ENCODE measurements around the gene MYBPC2. TPM values are rescaled to one million over a fixed set of nuclear protein-coding genes. Genes with fewer than 3 reads are reported as not detected.

Gene MYBPC2
- total RNA-seq, 1 experiment from 2014 or later = not detected

DNA sequence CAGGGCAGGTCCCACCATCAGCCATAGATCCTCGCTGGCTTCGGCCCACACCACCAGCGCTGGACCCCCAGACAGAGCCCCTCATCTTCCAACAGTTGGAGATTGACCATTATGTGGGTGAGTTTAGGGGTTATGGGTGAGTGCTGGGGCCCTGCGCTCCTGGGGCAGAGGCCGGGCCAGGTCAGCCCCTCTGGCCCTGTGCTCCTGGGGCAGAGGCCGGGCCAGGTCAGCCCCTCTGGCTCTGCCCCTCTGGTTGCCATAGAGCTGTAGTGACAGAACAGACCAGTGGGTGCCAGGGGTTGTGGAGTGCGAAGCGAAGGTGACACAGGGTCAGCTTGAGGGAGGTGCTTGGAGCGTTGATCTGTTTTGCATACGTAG lies 33.3 kb upstream of the MYBPC2 start:
- no peak overlapping the region for H3K27ac Mint-ChIP-seq (ENCODE audit: low read depth, unreplicated experiment)
- POLR2A ChIA-PET = interaction anchor here (0.9 kb wide), 1 partner anchor 78 kb away, joined by 3 read pairs; no protein-coding TSS in a partner anchor
- peaks cover 20% of the 10 kb centered on the region for H3K36me3 Mint-ChIP-seq (ENCODE audit: insufficient read depth, unreplicated experiment)
- H3K9me3 Mint-ChIP-seq (ENCODE audit: unreplicated experiment) = no peaks in the 10 kb centered on the region
- H3K4me3 Mint-ChIP-seq (ENCODE audit: unreplicated experiment) = no peak overlapping the region
- DNase-seq (ENCODE audit: unreplicated experiment) = no peak
- no peaks in the 10 kb centered on the region for H3K4me1 Mint-ChIP-seq (ENCODE audit: insufficient read depth, unreplicated experiment)
- no peaks in the 10 kb centered on the region for H3K27me3 Mint-ChIP-seq (ENCODE audit: insufficient read depth, unreplicated experiment)
- intact Hi-C loops (cut with micrococcal nuclease) = no loop called here
- TF ChIP-seq, protein P1, sequence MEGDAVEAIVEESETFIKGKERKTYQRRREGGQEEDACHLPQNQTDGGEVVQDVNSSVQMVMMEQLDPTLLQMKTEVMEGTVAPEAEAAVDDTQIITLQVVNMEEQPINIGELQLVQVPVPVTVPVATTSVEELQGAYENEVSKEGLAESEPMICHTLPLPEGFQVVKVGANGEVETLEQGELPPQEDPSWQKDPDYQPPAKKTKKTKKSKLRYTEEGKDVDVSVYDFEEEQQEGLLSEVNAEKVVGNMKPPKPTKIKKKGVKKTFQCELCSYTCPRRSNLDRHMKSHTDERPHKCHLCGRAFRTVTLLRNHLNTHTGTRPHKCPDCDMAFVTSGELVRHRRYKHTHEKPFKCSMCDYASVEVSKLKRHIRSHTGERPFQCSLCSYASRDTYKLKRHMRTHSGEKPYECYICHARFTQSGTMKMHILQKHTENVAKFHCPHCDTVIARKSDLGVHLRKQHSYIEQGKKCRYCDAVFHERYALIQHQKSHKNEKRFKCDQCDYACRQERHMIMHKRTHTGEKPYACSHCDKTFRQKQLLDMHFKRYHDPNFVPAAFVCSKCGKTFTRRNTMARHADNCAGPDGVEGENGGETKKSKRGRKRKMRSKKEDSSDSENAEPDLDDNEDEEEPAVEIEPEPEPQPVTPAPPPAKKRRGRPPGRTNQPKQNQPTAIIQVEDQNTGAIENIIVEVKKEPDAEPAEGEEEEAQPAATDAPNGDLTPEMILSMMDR (IDR thresholded peaks at IDR 0.05; ENCODE audit: unreplicated experiment) = no peak
- no TSS peak for BruUV-seq (replicated peaks)
- CTCF ChIA-PET = interaction anchor here (0.6 kb wide), 1 partner anchor 25 kb away, joined by 4 read pairs; no protein-coding TSS in a partner anchor

DNA sequence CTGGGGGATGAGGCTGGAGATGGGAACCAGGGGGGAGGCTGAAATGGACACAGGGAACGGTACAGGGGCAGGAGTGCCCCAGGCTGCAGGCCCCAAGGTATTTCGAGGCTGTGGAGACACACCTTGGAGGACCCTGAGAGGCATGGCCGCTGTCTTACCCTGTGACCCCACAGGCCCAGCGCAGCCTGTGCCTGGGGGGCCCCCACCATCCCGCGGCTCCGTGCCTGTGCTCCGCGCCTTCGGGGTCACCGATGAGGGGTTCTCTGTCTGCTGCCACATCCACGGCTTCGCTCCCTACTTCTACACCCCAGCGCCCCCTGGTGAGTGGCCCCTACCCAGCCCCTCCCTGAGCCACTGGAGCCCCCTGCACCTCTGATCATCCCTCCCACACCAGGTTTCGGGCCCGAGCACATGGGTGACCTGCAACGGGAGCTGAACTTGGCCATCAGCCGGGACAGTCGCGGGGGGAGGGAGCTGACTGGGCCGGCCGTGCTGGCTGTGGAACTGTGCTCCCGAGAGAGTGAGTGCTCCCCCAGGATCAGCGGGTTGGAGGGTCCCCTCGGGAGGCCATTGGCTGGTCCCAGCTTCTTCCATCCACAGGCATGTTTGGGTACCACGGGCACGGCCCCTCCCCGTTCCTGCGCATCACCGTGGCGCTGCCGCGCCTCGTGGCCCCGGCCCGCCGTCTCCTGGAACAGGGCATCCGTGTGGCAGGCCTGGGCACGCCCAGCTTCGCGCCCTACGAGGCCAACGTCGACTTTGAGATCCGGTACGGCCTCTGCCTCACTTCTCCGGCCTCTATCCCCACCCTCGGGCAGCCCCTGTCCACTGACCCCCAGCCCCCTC lies 30.9 kb upstream of the MYBPC2 start:
- Mint-ChIP-seq H3K27ac (ENCODE audit: low read depth, unreplicated experiment) (no peak overlapping the region), H3K27me3 (ENCODE audit: insufficient read depth, unreplicated experiment) (no peaks in the 10 kb centered on the region), H3K4me1 (ENCODE audit: insufficient read depth, unreplicated experiment) (no peaks in the 10 kb centered on the region), H3K4me3 (ENCODE audit: unreplicated experiment) (no peak overlapping the region), H3K9me3 (ENCODE audit: unreplicated experiment) (no peaks in the 10 kb centered on the region), H3K36me3 (ENCODE audit: insufficient read depth, unreplicated experiment) (peaks cover 28% of the 10 kb centered on the region)
- DNase-seq (ENCODE audit: unreplicated experiment) = no peak
- TF ChIP-seq, protein P1 (IDR thresholded peaks at IDR 0.05; ENCODE audit: unreplicated experiment) = no peak
- intact Hi-C loops (cut with micrococcal nuclease) = no loop called here
- POLR2A ChIA-PET = no interaction called here
- BruUV-seq (replicated peaks) = no TSS peak
- CTCF ChIA-PET = no interaction called here

DNA sequence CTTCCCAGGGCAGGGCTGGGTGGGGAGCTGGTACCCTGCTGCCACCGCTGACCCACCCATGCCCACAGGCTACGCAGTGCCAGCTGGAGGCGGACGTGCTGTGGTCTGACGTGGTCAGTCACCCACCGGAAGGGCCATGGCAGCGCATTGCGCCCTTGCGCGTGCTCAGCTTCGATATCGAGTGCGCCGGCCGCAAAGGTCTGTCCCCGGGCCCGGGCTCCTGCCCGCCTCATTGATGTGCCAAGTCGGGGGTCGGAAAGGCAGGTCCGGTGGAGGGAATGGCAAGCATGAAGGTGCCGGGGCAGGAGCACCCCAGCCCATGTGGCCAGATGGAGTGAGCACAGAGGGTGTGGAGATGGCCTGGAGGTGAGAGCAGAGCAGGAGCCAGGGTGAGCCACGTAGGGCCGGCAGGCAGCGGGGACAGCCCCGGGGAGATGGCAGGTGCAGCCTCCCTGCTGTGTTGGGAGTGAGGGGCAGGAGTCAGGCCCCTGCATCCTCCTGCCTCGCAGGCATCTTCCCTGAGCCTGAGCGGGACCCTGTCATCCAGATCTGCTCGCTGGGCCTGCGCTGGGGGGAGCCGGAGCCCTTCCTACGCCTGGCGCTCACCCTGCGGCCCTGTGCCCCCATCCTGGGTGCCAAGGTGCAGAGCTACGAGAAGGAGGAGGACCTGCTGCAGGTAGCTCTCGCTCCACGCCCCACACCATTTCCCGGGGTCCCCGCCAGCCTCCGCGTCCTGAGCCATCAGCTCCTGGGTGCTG lies 30.0 kb upstream of the MYBPC2 start:
- no peaks in the 10 kb centered on the region for H3K27me3 Mint-ChIP-seq (ENCODE audit: insufficient read depth, unreplicated experiment)
- CTCF ChIA-PET = no interaction called here
- no peaks in the 10 kb centered on the region for H3K4me1 Mint-ChIP-seq (ENCODE audit: insufficient read depth, unreplicated experiment)
- no peaks in the 10 kb centered on the region for H3K9me3 Mint-ChIP-seq (ENCODE audit: unreplicated experiment)
- POLR2A ChIA-PET = no interaction called here
- H3K27ac Mint-ChIP-seq (ENCODE audit: low read depth, unreplicated experiment) = no peak overlapping the region
- peaks cover 32% of the 10 kb centered on the region for H3K36me3 Mint-ChIP-seq (ENCODE audit: insufficient read depth, unreplicated experiment)
- TF ChIP-seq, protein P1 (IDR thresholded peaks at IDR 0.05; ENCODE audit: unreplicated experiment) = no peak
- H3K4me3 Mint-ChIP-seq (ENCODE audit: unreplicated experiment) = no peak overlapping the region
- BruUV-seq (replicated peaks) = no TSS peak
- intact Hi-C loops (cut with micrococcal nuclease) = no loop called here
- DNase-seq (ENCODE audit: unreplicated experiment) = no peak

DNA sequence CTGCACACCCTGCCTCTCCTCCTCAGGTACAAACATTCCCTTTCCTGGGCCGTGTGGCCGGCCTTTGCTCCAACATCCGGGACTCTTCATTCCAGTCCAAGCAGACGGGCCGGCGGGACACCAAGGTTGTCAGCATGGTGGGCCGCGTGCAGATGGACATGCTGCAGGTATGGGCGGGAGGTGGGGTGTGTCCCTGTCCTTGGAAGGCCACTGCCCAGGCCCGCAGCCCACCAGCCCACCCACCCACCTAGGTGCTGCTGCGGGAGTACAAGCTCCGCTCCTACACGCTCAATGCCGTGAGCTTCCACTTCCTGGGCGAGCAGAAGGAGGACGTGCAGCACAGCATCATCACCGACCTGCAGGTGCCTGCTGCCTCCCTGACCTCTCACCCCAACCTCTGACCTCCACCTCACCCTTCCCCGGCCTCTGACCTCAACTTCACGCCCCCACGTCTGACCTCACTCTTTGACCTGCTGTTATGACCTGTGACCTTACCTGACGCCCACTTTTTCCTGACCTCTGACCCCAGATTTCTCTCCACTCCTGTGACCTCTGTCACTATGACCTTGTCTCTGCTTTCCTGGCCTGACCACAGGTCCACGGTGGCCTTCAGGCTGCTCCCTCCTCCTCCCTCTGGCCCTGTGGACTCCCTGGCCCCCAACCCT lies 26.4 kb upstream of the MYBPC2 start:
- no TSS peak for BruUV-seq (replicated peaks)
- TF ChIP-seq, protein P1 (IDR thresholded peaks at IDR 0.05; ENCODE audit: unreplicated experiment) = no peak
- H3K4me3 Mint-ChIP-seq (ENCODE audit: unreplicated experiment) = no peak overlapping the region
- no peaks in the 10 kb centered on the region for H3K27me3 Mint-ChIP-seq (ENCODE audit: insufficient read depth, unreplicated experiment)
- H3K27ac Mint-ChIP-seq (ENCODE audit: low read depth, unreplicated experiment) = no peak overlapping the region
- ChIA-PET CTCF (interaction anchor here (0.5 kb wide), 1 partner anchor 517 kb away, joined by 3 read pairs; no protein-coding TSS in a partner anchor), POLR2A (no interaction called here)
- DNase-seq (ENCODE audit: unreplicated experiment) = no peak
- H3K4me1 Mint-ChIP-seq (ENCODE audit: insufficient read depth, unreplicated experiment) = no peaks in the 10 kb centered on the region
- no peaks in the 10 kb centered on the region for H3K9me3 Mint-ChIP-seq (ENCODE audit: unreplicated experiment)
- H3K36me3 Mint-ChIP-seq (ENCODE audit: insufficient read depth, unreplicated experiment) = peaks cover 32% of the 10 kb centered on the region
- intact Hi-C loops (cut with micrococcal nuclease) = no loop called here

All from MCF 10A (cell line).